ENCODE measurements around the gene C7orf25.
"Not testable (repeated sequence)": the region's sequence is repeated elsewhere in the genome, so short reads cannot be mapped to it uniquely, and the experiment has no call there.

Gene C7orf25

GRCh38 chr7:42928754-42929153 is 16.9 kb upstream of the C7orf25 start:
- DNase-seq = no peak

- no peak for DNase-seq
Observed at GRCh38 chr7:42926204-42926603, 14.3 kb upstream of the C7orf25 start.

- DNase-seq = no peak
Observed at GRCh38 chr7:42925630-42926029, 13.8 kb upstream of the C7orf25 start.

GRCh38 chr7:42924223-42924838 is 12.5 kb upstream of the C7orf25 start:
- DNase-seq = no peak

- DNase-seq = no peak
Observed at GRCh38 chr7:42922017-42922753, 10.3 kb upstream of the C7orf25 start.

- DNase-seq = no peak
Observed at GRCh38 chr7:42915356-42915755, 3.5 kb upstream of the C7orf25 start.

- DNase-seq = no peak
Observed at GRCh38 chr7:42914421-42915045, 2.7 kb upstream of the C7orf25 start.

- no peak for DNase-seq
Observed at GRCh38 chr7:42914009-42914408, 2.1 kb upstream of the C7orf25 start.

- DNase-seq = no peak
Observed at GRCh38 chr7:42913591-42913990, 1.7 kb upstream of the C7orf25 start.

- no peak for DNase-seq
Observed at GRCh38 chr7:42910306-42910705, 1.6 kb downstream of the C7orf25 start.

GRCh38 chr7:42907316-42907715 is 4.6 kb downstream of the C7orf25 start:
- DNase-seq = no peak

- no peak for DNase-seq
Observed at GRCh38 chr7:42906181-42906580, 5.7 kb downstream of the C7orf25 start.

GRCh38 chr7:42902331-42902730 is 9.5 kb downstream of the C7orf25 start:
- DNase-seq = no peak

GRCh38 chr7:42900842-42901241 is 11.0 kb downstream of the C7orf25 start:
- no peak for DNase-seq

GRCh38 chr7:42893346-42894240 is 18.3 kb downstream of the C7orf25 start:
- DNase-seq = no peak

- no peak for DNase-seq
Observed at GRCh38 chr7:42886893-42887505, 24.9 kb downstream of the C7orf25 start.

- no peak for DNase-seq
Observed at GRCh38 chr7:42886129-42886528, 25.7 kb downstream of the C7orf25 start.

GRCh38 chr7:42885183-42885582 is 26.7 kb downstream of the C7orf25 start:
- not testable (repeated sequence) for DNase-seq

- DNase-seq = no peak
Observed at GRCh38 chr7:42883950-42884349, 27.9 kb downstream of the C7orf25 start.

- no peak for DNase-seq
Observed at GRCh38 chr7:42880392-42880791, 31.5 kb downstream of the C7orf25 start.

GRCh38 chr7:42878303-42878702 is 33.6 kb downstream of the C7orf25 start:
- no peak for DNase-seq

GRCh38 chr7:42877862-42878261 is 34.0 kb downstream of the C7orf25 start:
- DNase-seq = no peak
